K562 (cell line): ENCODE results near the gene MKNK2. TPM values are rescaled to one million over a fixed set of nuclear protein-coding genes. Genes with fewer than 3 reads are reported as not detected.

Source experiments
- ARID2 ChIP-seq: fragments of 450-650 bp; IDR thresholded peaks from 2 replicates; pipeline ENCODE4 v1.6.1; 2017; ENCODE audit warnings: antibody characterized with exemption, mild to moderate bottlenecking
- ATF2 ChIP-seq: sonication (generic); formaldehyde crosslinking; IDR thresholded peaks from 2 replicates; pipeline ENCODE4 v1.8.1; 2022; ENCODE audit warnings: missing genetic modification reagents
- BCL6 ChIP-seq: fragments of 250-450 bp; sonication (Bioruptor Pico); IDR thresholded peaks from 2 replicates; pipeline ENCODE4 v1.4.0; 2020
- BRCA1 ChIP-seq, 2 experiments: fragments of 450-650 bp in 1 of 2; sonication (generic) in 1 of 2; formaldehyde crosslinking in 1 of 2; IDR thresholded peaks; 2 replicates each; pipeline versions ENCODE4 v1.5.0 to v1.6.1; 2017 to 2020; ENCODE audit warnings: mild to moderate bottlenecking in 1 of 2, missing genetic modification reagents in 1 of 2
- CBX8 ChIP-seq: fragments of 200-600 bp; sonication (generic); IDR thresholded peaks from 2 replicates; pipeline ENCODE4 v1.6.1; 2012; ENCODE audit warnings: borderline replicate concordance, mixed run types, low read depth, mild to moderate bottlenecking, moderate library complexity, mixed read lengths, low read length, control low read depth, inconsistent platforms; ENCODE audit not compliant: poor library complexity, severe bottlenecking; ENCODE audit errors: extremely low read depth
- CREB3L1 ChIP-seq: fragments of 450-650 bp; IDR thresholded peaks from 2 replicates; pipeline ENCODE4 v1.6.1; 2014; ENCODE audit warnings: low read depth, mild to moderate bottlenecking, moderate library complexity, borderline replicate concordance
- GATAD2A ChIP-seq: fragments of 450-650 bp; IDR thresholded peaks from 2 replicates; pipeline ENCODE4 v1.6.1; 2017
- GATAD2B ChIP-seq: fragments of 450-650 bp; IDR thresholded peaks from 2 replicates; pipeline ENCODE4 v1.6.1; 2017; ENCODE audit warnings: mild to moderate bottlenecking, borderline replicate concordance
- HDAC2 ChIP-seq: fragments of 450-650 bp; IDR thresholded peaks from 2 replicates; pipeline ENCODE4 v1.6.1; 2016; ENCODE audit warnings: mild to moderate bottlenecking
- JUN ChIP-seq, 2 experiments: sonication (generic) in 1 of 2; formaldehyde crosslinking in 1 of 2; IDR thresholded peaks; 2 replicates each; pipeline versions ENCODE4 v1.6.1 to v1.8.0; 2012 to 2022; ENCODE audit warnings: borderline replicate concordance in 2 of 2, mild to moderate bottlenecking in 2 of 2, improper control_type of control experiment in 1 of 2, low read depth in 1 of 2, low read length in 1 of 2, missing genetic modification reagents in 1 of 2
- MCM5 ChIP-seq: fragments of 450-650 bp; IDR thresholded peaks from 2 replicates; pipeline ENCODE4 v1.6.1; 2016; ENCODE audit warnings: low read depth
- NCOR1 ChIP-seq: fragments of 450-650 bp; IDR thresholded peaks from 2 replicates; pipeline ENCODE4 v1.6.1; 2016; ENCODE audit warnings: mild to moderate bottlenecking, moderate library complexity
- NONO ChIP-seq, 2 experiments: fragments of 200-400 bp in 1 of 2; fragments of 450-650 bp in 1 of 2; formaldehyde crosslinking in 1 of 2; IDR thresholded peaks; 2 replicates each; pipeline ENCODE4 v1.6.1; 2017; ENCODE audit warnings: low read depth in 2 of 2, mild to moderate bottlenecking in 2 of 2, moderate library complexity in 2 of 2, low read length in 1 of 2
- POLR2B ChIP-seq: fragments of 450-650 bp; IDR thresholded peaks from 2 replicates; pipeline ENCODE4 v1.6.1; 2018; ENCODE audit warnings: low read depth; ENCODE audit not compliant: partially characterized antibody
- SRF ChIP-seq, 2 experiments: fragments of 250-450, 450-650 bp in 1 of 2; sonication (Bioruptor Pico) in 1 of 2; sonication (generic) in 1 of 2; formaldehyde crosslinking; IDR thresholded peaks; 2 replicates each; pipeline versions ENCODE4 v1.5.0 to v1.5.1; 2020 to 2022; ENCODE audit warnings: mild to moderate bottlenecking in 1 of 2, missing genetic modification reagents in 1 of 2
- TCF7 ChIP-seq: sonication (generic); IDR thresholded peaks from 2 replicates; pipeline ENCODE4 v1.6.1; 2016; ENCODE audit warnings: antibody characterized with exemption, borderline replicate concordance
- TGIF2 ChIP-seq: sonication (generic); formaldehyde crosslinking; IDR thresholded peaks from 2 replicates; pipeline ENCODE4 v1.8.1; 2022; ENCODE audit warnings: mild to moderate bottlenecking, missing genetic modification reagents, moderate library complexity
- THRAP3 ChIP-seq: fragments of 450-650 bp; IDR thresholded peaks from 2 replicates; pipeline ENCODE4 v1.6.1; 2016; ENCODE audit warnings: mild to moderate bottlenecking, inconsistent platforms, borderline replicate concordance
- XRCC5 ChIP-seq: fragments of 200-400 bp; formaldehyde crosslinking; IDR thresholded peaks from 2 replicates; pipeline ENCODE4 v1.6.1; 2017; ENCODE audit warnings: low read depth, mild to moderate bottlenecking, low read length
- ZFP1 ChIP-seq: fragments of 450-650 bp; formaldehyde crosslinking; IDR thresholded peaks from 2 replicates; pipeline ENCODE4 v1.4.0; 2020; ENCODE audit warnings: mild to moderate bottlenecking, mixed read lengths
- ZNF41 ChIP-seq: fragments of 250-450 bp; sonication (Bioruptor Pico); conservative IDR thresholded peaks from 2 replicates; pipeline ENCODE4 v1.4.0; 2020; ENCODE audit warnings: mild to moderate bottlenecking
- ZNF766 ChIP-seq: fragments of 200-800 bp; sonication (Bioruptor generic); conservative IDR thresholded peaks from 2 replicates; pipeline ENCODE4 v1.6.1; 2016; ENCODE audit warnings: missing genetic modification characterization, missing compliant biosample characterization
- polyA plus RNA-seq, 8 experiments: library from polyadenylated mRNA; depleted of rRNA in 4 of 8; stranded (reverse) in 5 of 8; unstranded in 3 of 8; fragments of >200 nt; fragmentation: Nextera tagmentation in 2 of 8; fragmentation: Illumina TruSeq in 1 of 8; extraction: Ambion mirVana in 2 of 8; extraction: Trizol in 1 of 8; gene quantifications; 2 replicates each; pipeline versions ENCODE4 v1.2.1 to v1.2.3, GENCODE V29; 2011 to 2014; ENCODE audit warnings: inconsistent platforms in 1 of 8, missing spikeins in 1 of 8
- total RNA-seq, 7 experiments: library from RNA; depleted of rRNA in 6 of 7; stranded (reverse); fragments of >200 nt in 6 of 7; fragmentation: Illumina TruSeq in 2 of 7; extraction: Trizol in 2 of 7; gene quantifications; 2 replicates each; pipeline versions ENCODE4 v1.2.1 to v1.2.3, GENCODE V29; 2011 to 2021; ENCODE audit warnings: low replicate concordance in 1 of 7
- TF ChIP-seq, protein P1 (sequence below): fragments of 450-650 bp; formaldehyde crosslinking; conservative IDR thresholded peaks from 2 replicates; pipeline ENCODE4 v1.4.0; 2022; ENCODE audit warnings: mild to moderate bottlenecking, missing genetic modification characterization

The MKNK2 gene
- total and polyA plus RNA-seq, 9 of the 15 experiments (the other 6 are each of a cell fraction or from before 2014, with no cell fraction given): 5.1 to 191 (median 51.9) TPM

DNA sequence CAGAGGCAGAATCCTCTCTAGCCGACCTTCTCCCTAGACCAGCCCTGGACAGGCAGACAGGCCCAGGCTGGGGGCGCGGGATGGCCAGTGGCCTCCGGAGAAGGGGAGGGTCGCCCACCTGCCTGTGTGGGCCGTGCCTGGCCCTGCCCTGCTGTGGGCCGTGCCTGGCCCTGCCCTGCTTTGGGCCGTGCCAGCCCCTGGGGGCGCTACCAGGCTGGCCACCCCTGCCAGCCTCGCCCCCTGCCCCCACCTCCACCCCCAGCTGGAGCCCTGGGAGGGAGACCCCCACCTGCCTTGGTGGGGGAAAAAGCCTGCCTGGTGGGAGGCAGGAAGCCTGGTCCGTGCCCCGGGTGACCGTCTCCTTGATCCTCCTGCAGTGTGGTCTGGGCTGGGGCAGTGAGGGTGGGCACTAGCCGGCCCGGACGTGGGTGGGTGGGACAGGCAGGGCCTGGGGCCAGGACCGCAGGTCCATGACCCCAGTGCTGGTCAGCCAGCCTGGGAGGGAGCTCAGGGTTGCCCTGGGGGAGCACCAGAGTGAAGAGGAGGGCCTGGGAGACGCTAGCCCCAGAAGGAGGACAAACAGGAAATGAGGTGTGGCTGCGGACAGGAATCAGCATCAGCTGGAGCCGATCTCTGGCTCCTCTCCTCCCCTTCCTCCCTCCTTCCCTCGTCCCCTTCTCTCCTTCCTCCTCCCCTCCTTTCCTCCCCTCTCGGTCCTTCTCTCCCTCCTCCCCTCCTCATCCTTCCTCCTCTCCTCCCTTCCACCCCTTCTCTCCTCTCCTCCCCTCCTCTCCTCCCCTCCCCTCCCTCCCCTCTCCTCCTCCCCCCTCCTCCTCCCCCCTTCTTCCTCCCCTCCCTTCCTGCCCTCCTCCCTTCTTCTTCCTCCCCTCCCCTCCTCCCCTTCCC lies 5.1 kb upstream of the MKNK2 start (continued):
- TF ChIP-seq ATF2 (CRISPR knock-in tag): no peak
- peak; percentile 71; the same call in 1 of the 2 replicates for TF ChIP-seq ZNF766 (CRISPR knock-in tag)
- no peak for TF ChIP-seq SRF (CRISPR knock-in tag; IDR thresholded peaks at IDR 0.05)
- TF ChIP-seq TGIF2 (CRISPR knock-in tag): no peak
- peak; percentile 58; the same call in 1 of the 2 replicates for TF ChIP-seq HDAC2
- TF ChIP-seq CBX8: no peak
- TF ChIP-seq TCF7: no peak
- no peak for TF ChIP-seq ARID2
- TF ChIP-seq, protein P1, sequence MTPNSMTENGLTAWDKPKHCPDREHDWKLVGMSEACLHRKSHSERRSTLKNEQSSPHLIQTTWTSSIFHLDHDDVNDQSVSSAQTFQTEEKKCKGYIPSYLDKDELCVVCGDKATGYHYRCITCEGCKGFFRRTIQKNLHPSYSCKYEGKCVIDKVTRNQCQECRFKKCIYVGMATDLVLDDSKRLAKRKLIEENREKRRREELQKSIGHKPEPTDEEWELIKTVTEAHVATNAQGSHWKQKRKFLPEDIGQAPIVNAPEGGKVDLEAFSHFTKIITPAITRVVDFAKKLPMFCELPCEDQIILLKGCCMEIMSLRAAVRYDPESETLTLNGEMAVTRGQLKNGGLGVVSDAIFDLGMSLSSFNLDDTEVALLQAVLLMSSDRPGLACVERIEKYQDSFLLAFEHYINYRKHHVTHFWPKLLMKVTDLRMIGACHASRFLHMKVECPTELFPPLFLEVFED: peak; percentile 63; the same call in 1 of the 2 replicates
- 0 out of 2 replicates have a peak, but pooled peaks have one; percentile 19 for TF ChIP-seq CREB3L1
- no peak for TF ChIP-seq ZFP1
- TF ChIP-seq BRCA1 (IDR thresholded peaks at IDR 0.05): no peak
- no peak for TF ChIP-seq BRCA1 (CRISPR knock-in tag; IDR thresholded peaks at IDR 0.05)
- no peak; the same call in 1 of the 2 replicates for TF ChIP-seq GATAD2B
- TF ChIP-seq NONO (IDR thresholded peaks at IDR 0.05; ENCODE audit: low read depth in 2 of 2, low read length in 1 of 2): peak in 1 of 2 experiments; percentile 87; a peak in 1 of 4 replicates
- no peak for TF ChIP-seq ZNF41
- TF ChIP-seq JUN (IDR thresholded peaks at IDR 0.05; ENCODE audit: borderline replicate concordance, low read depth, low read length): peak; percentile 28; the same call in 1 of the 2 replicates
- TF ChIP-seq JUN (CRISPR knock-in tag; IDR thresholded peaks at IDR 0.05; ENCODE audit: borderline replicate concordance): no peak
- TF ChIP-seq XRCC5: no peak
- TF ChIP-seq GATAD2A: peak; percentile 67; the same call in 1 of the 2 replicates
- TF ChIP-seq MCM5: no peak
- TF ChIP-seq POLR2B: peak; percentile 73
- TF ChIP-seq NCOR1: peak; percentile 41; the same call in 1 of the 2 replicates
- no peak for TF ChIP-seq BCL6 (CRISPR knock-in tag)
- no peak for TF ChIP-seq THRAP3
